Measurements from ENCODE around the gene DMD. TPM values are rescaled to one million over a fixed set of nuclear protein-coding genes. Genes with fewer than 3 reads are reported as not detected.

DMD gene
- total RNA-seq, 1 experiment from 2014 or later = 47.2 TPM

DNA sequence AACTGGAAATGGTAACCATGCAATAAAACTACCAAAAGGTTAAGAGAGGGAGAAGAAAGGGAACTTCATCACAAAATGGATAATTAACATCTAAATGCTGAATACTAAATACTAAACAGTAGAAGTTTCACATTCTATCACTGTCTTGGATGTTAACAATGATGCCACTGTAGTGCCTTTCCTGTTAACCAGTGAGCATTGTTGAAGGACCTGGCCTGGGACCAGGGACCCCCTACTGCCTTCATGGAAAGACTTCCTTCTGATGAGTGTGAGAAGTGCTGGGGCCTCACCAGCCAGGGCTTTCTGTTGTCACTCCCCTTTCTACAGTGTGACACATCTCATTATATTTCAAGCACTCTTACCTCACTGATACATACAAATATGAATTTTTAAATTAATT, 1400.2 kb downstream of the DMD start:
- H3K27me3 Mint-ChIP-seq (ENCODE audit: insufficient read depth, unreplicated experiment) = no peaks in the 10 kb centered on the region
- H3K4me1 Mint-ChIP-seq (ENCODE audit: low read depth, unreplicated experiment) = no peaks in the 10 kb centered on the region
- ChIA-PET CTCF (no interaction called here), POLR2A (no interaction called here)
- Histone ChIP-seq H3K4me3 (ENCODE audit: low read depth, low read length) (no peak overlapping the region), H3K9me3 (no peaks in the 10 kb centered on the region), H3K27me3 (replicated peaks; ENCODE audit: control insufficient read depth, insufficient read depth, low read length) (no peaks in the 10 kb centered on the region), H3K4me1 (no peaks in the 10 kb centered on the region), H3K36me3 (ENCODE audit: control insufficient read depth, insufficient read depth, low read length) (no peaks in the 10 kb centered on the region)
- no peak for DNase-seq
- H3K27ac Mint-ChIP-seq (ENCODE audit: unreplicated experiment) = no peak overlapping the region
- no peak overlapping the region for H3K4me3 Mint-ChIP-seq (ENCODE audit: unreplicated experiment)
- H3K36me3 Mint-ChIP-seq (ENCODE audit: insufficient read depth, unreplicated experiment) = no peaks in the 10 kb centered on the region
- no peaks in the 10 kb centered on the region for H3K9me3 Mint-ChIP-seq (ENCODE audit: unreplicated experiment)
- TF ChIP-seq, protein P1, sequence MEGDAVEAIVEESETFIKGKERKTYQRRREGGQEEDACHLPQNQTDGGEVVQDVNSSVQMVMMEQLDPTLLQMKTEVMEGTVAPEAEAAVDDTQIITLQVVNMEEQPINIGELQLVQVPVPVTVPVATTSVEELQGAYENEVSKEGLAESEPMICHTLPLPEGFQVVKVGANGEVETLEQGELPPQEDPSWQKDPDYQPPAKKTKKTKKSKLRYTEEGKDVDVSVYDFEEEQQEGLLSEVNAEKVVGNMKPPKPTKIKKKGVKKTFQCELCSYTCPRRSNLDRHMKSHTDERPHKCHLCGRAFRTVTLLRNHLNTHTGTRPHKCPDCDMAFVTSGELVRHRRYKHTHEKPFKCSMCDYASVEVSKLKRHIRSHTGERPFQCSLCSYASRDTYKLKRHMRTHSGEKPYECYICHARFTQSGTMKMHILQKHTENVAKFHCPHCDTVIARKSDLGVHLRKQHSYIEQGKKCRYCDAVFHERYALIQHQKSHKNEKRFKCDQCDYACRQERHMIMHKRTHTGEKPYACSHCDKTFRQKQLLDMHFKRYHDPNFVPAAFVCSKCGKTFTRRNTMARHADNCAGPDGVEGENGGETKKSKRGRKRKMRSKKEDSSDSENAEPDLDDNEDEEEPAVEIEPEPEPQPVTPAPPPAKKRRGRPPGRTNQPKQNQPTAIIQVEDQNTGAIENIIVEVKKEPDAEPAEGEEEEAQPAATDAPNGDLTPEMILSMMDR (IDR thresholded peaks at IDR 0.05; ENCODE audit: insufficient read depth in 1 of 2, low read depth in 1 of 2, low read length in 1 of 2, severe bottlenecking in 1 of 2, unreplicated experiment in 1 of 2) = no peak
- intact Hi-C loops (cut with micrococcal nuclease; ENCODE audit: unreplicated experiment) = no loop called here
- no TSS peak for BruUV-seq (replicated peaks)

DNA sequence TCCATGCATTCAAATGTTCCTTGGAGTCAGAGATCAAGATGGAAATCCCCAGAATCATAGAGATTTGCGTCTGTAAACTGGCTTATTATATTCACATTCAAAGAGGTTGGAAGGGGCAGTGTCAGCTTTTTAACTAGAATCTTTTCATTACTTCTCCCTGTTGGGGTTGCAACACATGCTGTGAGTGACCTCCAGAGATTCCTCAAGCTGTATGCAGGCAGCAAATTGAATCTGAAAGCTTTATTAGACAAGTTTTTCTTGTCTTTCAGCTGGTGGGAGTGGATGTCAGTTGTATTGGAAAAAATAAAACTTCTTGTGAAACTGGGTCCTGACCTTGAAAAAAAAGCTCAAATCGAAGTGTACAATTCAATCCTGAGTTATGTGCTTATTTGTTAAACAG, 1403.0 kb downstream of the DMD start:
- H3K9me3 Mint-ChIP-seq (ENCODE audit: unreplicated experiment) = no peaks in the 10 kb centered on the region
- intact Hi-C loops (cut with micrococcal nuclease; ENCODE audit: unreplicated experiment) = no loop called here
- H3K4me3 Mint-ChIP-seq (ENCODE audit: unreplicated experiment) = no peak overlapping the region
- ChIA-PET POLR2A (no interaction called here), CTCF (no interaction called here)
- no TSS peak for BruUV-seq (replicated peaks)
- Histone ChIP-seq H3K4me3 (ENCODE audit: low read depth, low read length) (no peak overlapping the region), H3K4me1 (no peaks in the 10 kb centered on the region), H3K9me3 (no peaks in the 10 kb centered on the region), H3K36me3 (ENCODE audit: control insufficient read depth, insufficient read depth, low read length) (no peaks in the 10 kb centered on the region), H3K27me3 (replicated peaks; ENCODE audit: control insufficient read depth, insufficient read depth, low read length) (no peaks in the 10 kb centered on the region)
- H3K27ac Mint-ChIP-seq (ENCODE audit: unreplicated experiment) = no peak overlapping the region
- TF ChIP-seq, protein P1 (IDR thresholded peaks at IDR 0.05; ENCODE audit: insufficient read depth in 1 of 2, low read depth in 1 of 2, low read length in 1 of 2, severe bottlenecking in 1 of 2, unreplicated experiment in 1 of 2) = no peak
- H3K36me3 Mint-ChIP-seq (ENCODE audit: insufficient read depth, unreplicated experiment) = no peaks in the 10 kb centered on the region
- H3K4me1 Mint-ChIP-seq (ENCODE audit: low read depth, unreplicated experiment) = no peaks in the 10 kb centered on the region
- H3K27me3 Mint-ChIP-seq (ENCODE audit: insufficient read depth, unreplicated experiment) = no peaks in the 10 kb centered on the region
- no peak for DNase-seq

DNA sequence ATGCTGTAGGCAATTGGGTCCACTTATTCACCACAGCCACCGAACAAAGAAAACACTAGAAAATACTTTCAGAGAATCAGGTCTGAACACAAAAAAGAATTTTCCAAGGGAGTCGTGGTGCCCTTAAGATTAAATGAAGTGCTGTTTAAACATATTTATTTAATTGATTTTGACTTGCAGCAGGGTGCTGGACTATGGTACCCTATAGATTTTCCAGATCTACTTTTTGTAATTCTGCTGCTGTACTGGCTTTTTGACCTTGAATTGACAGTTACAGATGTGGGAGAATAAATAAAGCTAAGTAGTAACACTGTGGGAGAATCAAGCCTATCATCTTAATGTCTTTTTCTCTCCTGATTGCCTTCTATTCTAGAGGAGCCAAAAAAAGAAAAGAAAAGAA, 1404.2 kb downstream of the DMD start:
- no peaks in the 10 kb centered on the region for H3K4me1 ChIP-seq
- no peak overlapping the region for H3K4me3 ChIP-seq (ENCODE audit: low read depth, low read length)
- Mint-ChIP-seq H3K4me1 (ENCODE audit: low read depth, unreplicated experiment) (no peaks in the 10 kb centered on the region), H3K27me3 (ENCODE audit: insufficient read depth, unreplicated experiment) (no peaks in the 10 kb centered on the region), H3K4me3 (ENCODE audit: unreplicated experiment) (no peak overlapping the region), H3K27ac (ENCODE audit: unreplicated experiment) (no peak overlapping the region), H3K9me3 (ENCODE audit: unreplicated experiment) (no peaks in the 10 kb centered on the region), H3K36me3 (ENCODE audit: insufficient read depth, unreplicated experiment) (no peaks in the 10 kb centered on the region)
- ChIA-PET POLR2A (no interaction called here), CTCF (no interaction called here)
- no TSS peak for BruUV-seq (replicated peaks)
- no peak for DNase-seq
- no peaks in the 10 kb centered on the region for H3K27me3 ChIP-seq (replicated peaks; ENCODE audit: control insufficient read depth, insufficient read depth, low read length)
- no peaks in the 10 kb centered on the region for H3K9me3 ChIP-seq
- H3K36me3 ChIP-seq (ENCODE audit: control insufficient read depth, insufficient read depth, low read length) = no peaks in the 10 kb centered on the region
- intact Hi-C loops (cut with micrococcal nuclease; ENCODE audit: unreplicated experiment) = no loop called here
- TF ChIP-seq, protein P1 (IDR thresholded peaks at IDR 0.05; ENCODE audit: insufficient read depth in 1 of 2, low read depth in 1 of 2, low read length in 1 of 2, severe bottlenecking in 1 of 2, unreplicated experiment in 1 of 2) = no peak

Measured in Caco-2 (cell line).